HEK293 (cell line): ENCODE measurements around the gene PPP1R15B.

Source experiments
- CTCF ChIA-PET: fragments of 350-600 bp; formaldehyde crosslinking; extraction: SDS; loops from one replicate; lab custom pipeline; 2021; ENCODE audit warnings: antibody characterized with exemption; lab: Yijun Ruan, JAX
- POLR2A ChIA-PET: fragments of 300-600 bp; formaldehyde crosslinking; extraction: SDS; loops from one replicate; lab custom pipeline; 2020; ENCODE audit warnings: antibody characterized with exemption, inconsistent platforms; lab: Yijun Ruan, JAX
- H3K27ac ChIP-seq: fragments of 200-500 bp; sonication (Bioruptor generic); 2 replicates; pipeline ENCODE4 v1.5.1; 2014; ENCODE audit warnings: low read depth, low read length, control low read depth, inconsistent platforms; ENCODE audit errors: extremely low read depth
- H3K36me3 ChIP-seq, 2 experiments: fragments of 200-500 bp in 1 of 2; sonication (Bioruptor generic) in 1 of 2; 1 replicate in 1 of 2; 2 replicates in 1 of 2; pipeline ENCODE4 v1.5.1; 2014 to 2017; ENCODE audit warnings: inconsistent platforms in 2 of 2, low read length in 2 of 2; ENCODE audit not compliant: control insufficient read depth in 2 of 2, insufficient read depth in 1 of 2
- H3K4me1 ChIP-seq: fragments of 200-500 bp; sonication (Bioruptor generic); 2 replicates; pipeline ENCODE4 v1.5.1; 2014; ENCODE audit warnings: mild to moderate bottlenecking, low read length, inconsistent platforms; ENCODE audit not compliant: control insufficient read depth, insufficient read depth
- H3K4me3 ChIP-seq: 2 replicates; pipeline ENCODE4 v1.5.1; 2011; ENCODE audit warnings: low read depth, mild to moderate bottlenecking, control low read depth, low read length, moderate library complexity
- H3K9me3 ChIP-seq: fragments of 200-500 bp; sonication (Bioruptor generic); 2 replicates; pipeline ENCODE4 v1.5.1; 2014; ENCODE audit warnings: low read depth, low read length, inconsistent platforms; ENCODE audit not compliant: control insufficient read depth, insufficient read depth
- OVOL3 ChIP-seq: fragments of 450-650 bp; formaldehyde crosslinking; IDR thresholded peaks from 2 replicates; pipeline ENCODE4 v1.5.1; 2016; ENCODE audit warnings: missing biosample characterization, missing genetic modification characterization
- PRDM1 ChIP-seq: fragments of 450-650 bp; formaldehyde crosslinking; IDR thresholded peaks from 2 replicates; pipeline ENCODE4; 2016; ENCODE audit warnings: missing biosample characterization, missing genetic modification characterization
- SCRT1 ChIP-seq: fragments of 450-650 bp; formaldehyde crosslinking; IDR thresholded peaks from 2 replicates; pipeline ENCODE4 v1.5.1; 2016; ENCODE audit warnings: missing biosample characterization, missing genetic modification characterization, borderline replicate concordance
- ZBTB20 ChIP-seq: fragments of 450-650 bp; formaldehyde crosslinking; IDR thresholded peaks from 2 replicates; pipeline ENCODE4 v1.5.1; 2016; ENCODE audit warnings: missing biosample characterization, missing genetic modification characterization
- ZBTB21 ChIP-seq: fragments of 450-650 bp; formaldehyde crosslinking; IDR thresholded peaks from 2 replicates; pipeline ENCODE4 v1.5.1; 2017; ENCODE audit warnings: missing biosample characterization, missing genetic modification characterization
- ZBTB48 ChIP-seq: fragments of 450-650 bp; formaldehyde crosslinking; IDR thresholded peaks from 2 replicates; pipeline ENCODE4 v1.5.1; 2016; ENCODE audit warnings: missing biosample characterization, missing genetic modification characterization
- ZFHX2 ChIP-seq: fragments of 450-650 bp; formaldehyde crosslinking; conservative IDR thresholded peaks from 2 replicates; pipeline ENCODE4 v1.5.1; 2016; ENCODE audit warnings: missing biosample characterization, missing genetic modification characterization
- ZFP41 ChIP-seq: fragments of 450-650 bp; formaldehyde crosslinking; IDR thresholded peaks from 2 replicates; pipeline ENCODE4 v1.5.1; 2016; ENCODE audit warnings: missing biosample characterization, missing genetic modification characterization, borderline replicate concordance
- ZNF221 ChIP-seq: fragments of 450-650 bp; formaldehyde crosslinking; IDR thresholded peaks from 2 replicates; pipeline ENCODE4 v1.5.1; 2017; ENCODE audit warnings: missing biosample characterization, missing genetic modification characterization, borderline replicate concordance
- ZNF274 ChIP-seq, 2 experiments: fragments of 200-500 bp in 1 of 2; fragments of 450-650 bp in 1 of 2; sonication (Bioruptor generic) in 1 of 2; formaldehyde crosslinking in 1 of 2; IDR thresholded peaks; 2 replicates each; pipeline versions ENCODE4 v1.5.1 to v1.6.1; 2014 to 2016; ENCODE audit warnings: borderline replicate concordance in 1 of 2, inconsistent platforms in 1 of 2, low read length in 1 of 2, missing biosample characterization in 1 of 2, missing genetic modification characterization in 1 of 2
- ZNF433 ChIP-seq: fragments of 450-650 bp; formaldehyde crosslinking; IDR thresholded peaks from 2 replicates; pipeline ENCODE4 v1.5.1; 2016; ENCODE audit warnings: missing biosample characterization, missing genetic modification characterization, low read depth
- ZNF521 ChIP-seq: fragments of 450-650 bp; formaldehyde crosslinking; IDR thresholded peaks from 2 replicates; pipeline ENCODE4 v1.5.1; 2017; ENCODE audit warnings: missing biosample characterization, mild to moderate bottlenecking, missing genetic modification characterization
- ZNF529 ChIP-seq: fragments of 450-650 bp; formaldehyde crosslinking; IDR thresholded peaks from 2 replicates; pipeline ENCODE4 v1.5.1; 2017; ENCODE audit warnings: missing genetic modification characterization, missing biosample characterization; ENCODE audit not compliant: insufficient replicate concordance
- ZNF530 ChIP-seq: fragments of 450-650 bp; formaldehyde crosslinking; IDR thresholded peaks from 2 replicates; pipeline ENCODE4 v1.5.1; 2016; ENCODE audit warnings: low read depth, missing biosample characterization, missing genetic modification characterization
- ZNF549 ChIP-seq: fragments of 450-650 bp; IDR thresholded peaks from 2 replicates; pipeline ENCODE4 v1.5.1; 2018; ENCODE audit warnings: missing biosample characterization, missing genetic modification characterization, mild to moderate bottlenecking, inconsistent platforms, moderate library complexity
- ZNF585B ChIP-seq: fragments of 450-650 bp; formaldehyde crosslinking; IDR thresholded peaks from 2 replicates; pipeline ENCODE4 v1.5.1; 2016; ENCODE audit warnings: missing biosample characterization, missing genetic modification characterization
- ZNF624 ChIP-seq: fragments of 450-650 bp; formaldehyde crosslinking; IDR thresholded peaks from 2 replicates; pipeline ENCODE4 v1.5.1; 2017; ENCODE audit warnings: missing biosample characterization, missing genetic modification characterization
- ZNF664 ChIP-seq: fragments of 450-650 bp; formaldehyde crosslinking; IDR thresholded peaks from 2 replicates; pipeline ENCODE4 v1.5.1; 2016; ENCODE audit warnings: missing biosample characterization, missing genetic modification characterization
- ZNF701 ChIP-seq: fragments of 450-650 bp; formaldehyde crosslinking; IDR thresholded peaks from 2 replicates; pipeline ENCODE4 v1.5.1; 2016; ENCODE audit warnings: missing biosample characterization, missing genetic modification characterization
- ZNF747 ChIP-seq: fragments of 450-650 bp; formaldehyde crosslinking; IDR thresholded peaks from 2 replicates; pipeline ENCODE4 v1.5.1; 2016; ENCODE audit warnings: missing biosample characterization, missing genetic modification characterization
- ZNF843 ChIP-seq: fragments of 450-650 bp; formaldehyde crosslinking; IDR thresholded peaks from 2 replicates; pipeline ENCODE4 v1.5.1; 2016; ENCODE audit warnings: missing biosample characterization, missing genetic modification characterization
- ZSCAN23 ChIP-seq: fragments of 450-650 bp; formaldehyde crosslinking; IDR thresholded peaks from 2 replicates; pipeline ENCODE4 v1.5.1; 2016; ENCODE audit warnings: missing biosample characterization, missing genetic modification characterization
- ZXDB ChIP-seq: fragments of 450-650 bp; formaldehyde crosslinking; IDR thresholded peaks from 2 replicates; pipeline ENCODE4 v1.5.1; 2016; ENCODE audit warnings: missing biosample characterization, missing genetic modification characterization
- TF ChIP-seq, protein P1 (sequence below): fragments of 450-650 bp; formaldehyde crosslinking; IDR thresholded peaks from 2 replicates; pipeline ENCODE4 v1.5.1; 2017; ENCODE audit warnings: missing biosample characterization, missing genetic modification characterization
- TF ChIP-seq, protein P2 (sequence below): fragments of 450-650 bp; formaldehyde crosslinking; IDR thresholded peaks from 2 replicates; pipeline ENCODE4 v1.5.1; 2016; ENCODE audit warnings: missing biosample characterization, missing genetic modification characterization
- TF ChIP-seq, protein P3 (sequence below): fragments of 450-650 bp; formaldehyde crosslinking; IDR thresholded peaks from 2 replicates; pipeline ENCODE4 v1.5.1; 2016; ENCODE audit warnings: missing biosample characterization, missing genetic modification characterization

PPP1R15B gene

DNA sequence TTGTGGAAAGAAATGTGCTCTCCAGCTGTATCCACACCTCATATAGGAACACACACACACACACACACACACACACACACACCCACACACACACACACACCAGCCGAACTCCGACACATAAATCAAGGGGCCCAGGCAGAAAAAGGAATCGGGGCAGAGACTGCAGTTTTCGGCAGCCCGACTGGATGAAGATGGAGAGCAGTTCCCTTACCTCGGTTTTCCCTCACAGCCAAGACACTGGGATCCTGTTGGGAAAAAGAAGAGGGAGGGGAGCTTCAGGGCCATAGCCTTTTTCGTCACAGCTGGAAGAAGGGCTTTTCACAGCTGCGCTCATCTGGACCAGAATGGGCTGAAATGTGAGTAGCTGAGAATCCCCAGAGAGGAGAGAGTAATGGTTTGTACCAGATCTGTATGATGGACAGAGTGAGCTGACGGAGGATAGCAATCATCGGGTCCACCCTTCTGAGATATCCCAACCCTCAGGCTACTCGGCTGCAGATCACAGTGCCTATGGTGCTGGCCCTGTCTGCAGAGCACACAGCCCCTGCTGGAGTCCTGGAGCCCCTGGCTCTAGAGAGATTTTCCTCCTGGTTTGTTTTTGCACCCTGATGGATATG is 45.3 kb upstream of the PPP1R15B start:
- no peaks in the 10 kb centered on the region for H3K9me3 ChIP-seq
- POLR2A ChIA-PET, result no interaction called here
- CTCF ChIA-PET, result interaction anchor here (0.6 to 0.7 kb wide), 3 partner anchors 26 to 800 kb away, joined by 3 to 4 read pairs (median 3); no protein-coding TSS in a partner anchor
- H3K27ac ChIP-seq, result no peak overlapping the region
- H3K36me3 ChIP-seq, result peaks cover 0 to 22% of the 10 kb centered on the region in 2 experiments; a peak in 2 of 3 replicates
- H3K4me1 ChIP-seq, result no peaks in the 10 kb centered on the region
- no peak overlapping the region for H3K4me3 ChIP-seq
- TF ChIP-seq ZNF624 (tag by site-specific recombination) (no peak), ZNF274 (IDR thresholded peaks at IDR 0.05; ENCODE audit: low read length) (no peak), ZNF274 (tag by site-specific recombination; IDR thresholded peaks at IDR 0.05; ENCODE audit: borderline replicate concordance) (no peak), ZXDB (tag by site-specific recombination) (no peak)
- TF ChIP-seq, protein P1, sequence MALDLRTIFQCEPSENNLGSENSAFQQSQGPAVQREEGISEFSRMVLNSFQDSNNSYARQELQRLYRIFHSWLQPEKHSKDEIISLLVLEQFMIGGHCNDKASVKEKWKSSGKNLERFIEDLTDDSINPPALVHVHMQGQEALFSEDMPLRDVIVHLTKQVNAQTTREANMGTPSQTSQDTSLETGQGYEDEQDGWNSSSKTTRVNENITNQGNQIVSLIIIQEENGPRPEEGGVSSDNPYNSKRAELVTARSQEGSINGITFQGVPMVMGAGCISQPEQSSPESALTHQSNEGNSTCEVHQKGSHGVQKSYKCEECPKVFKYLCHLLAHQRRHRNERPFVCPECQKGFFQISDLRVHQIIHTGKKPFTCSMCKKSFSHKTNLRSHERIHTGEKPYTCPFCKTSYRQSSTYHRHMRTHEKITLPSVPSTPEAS (tag by site-specific recombination), result peak; percentile 85

DNA sequence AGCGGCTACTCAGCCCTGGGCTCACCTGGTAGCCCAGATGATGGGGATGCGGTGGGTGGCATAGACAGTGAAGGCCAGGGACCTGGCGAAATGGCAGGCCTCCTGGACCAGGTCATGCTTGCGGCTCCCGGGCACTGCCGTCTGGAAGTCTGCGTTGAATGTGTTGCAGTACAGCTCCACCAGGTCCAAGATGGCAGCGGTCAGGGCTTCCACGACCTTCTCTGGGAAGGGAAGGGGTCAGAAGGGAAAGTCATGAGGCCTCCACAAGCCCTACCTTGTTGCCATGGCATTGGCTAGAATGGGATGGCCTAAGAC is 44.2 kb upstream of the PPP1R15B start:
- TF ChIP-seq ZNF529 (tag by site-specific recombination), result no peak
- no peak for TF ChIP-seq ZNF701
- no peak for TF ChIP-seq ZNF549 (tag by site-specific recombination)
- TF ChIP-seq, protein P2, sequence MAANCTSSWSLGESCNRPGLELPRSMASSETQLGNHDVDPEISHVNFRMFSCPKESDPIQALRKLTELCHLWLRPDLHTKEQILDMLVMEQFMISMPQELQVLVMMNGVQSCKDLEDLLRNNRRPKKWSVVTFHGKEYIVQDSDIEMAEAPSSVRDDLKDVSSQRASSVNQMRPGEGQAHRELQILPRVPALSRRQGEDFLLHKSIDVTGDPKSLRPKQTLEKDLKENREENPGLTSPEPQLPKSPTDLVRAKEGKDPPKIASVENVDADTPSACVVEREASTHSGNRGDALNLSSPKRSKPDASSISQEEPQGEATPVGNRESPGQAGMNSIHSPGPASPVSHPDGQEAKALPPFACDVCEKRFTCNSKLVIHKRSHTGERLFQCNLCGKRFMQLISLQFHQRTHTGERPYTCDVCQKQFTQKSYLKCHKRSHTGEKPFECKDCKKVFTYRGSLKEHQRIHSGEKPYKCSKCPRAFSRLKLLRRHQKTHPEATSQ (tag by site-specific recombination), result no peak
- no peak for TF ChIP-seq OVOL3 (tag by site-specific recombination)
- no peak for TF ChIP-seq ZNF624 (tag by site-specific recombination)
- no peak for TF ChIP-seq ZFP41 (tag by site-specific recombination)
- no peak for TF ChIP-seq ZBTB48 (tag by site-specific recombination)
- no peak for TF ChIP-seq ZSCAN23
- TF ChIP-seq ZNF521 (tag by site-specific recombination), result no peak
- no peak for TF ChIP-seq SCRT1 (tag by site-specific recombination)
- no peak for TF ChIP-seq ZNF664 (tag by site-specific recombination)
- no peak for TF ChIP-seq PRDM1 (tag by site-specific recombination)
- TF ChIP-seq ZBTB20 (tag by site-specific recombination), result no peak
- no peak for TF ChIP-seq ZNF433 (tag by site-specific recombination)
- POLR2A ChIA-PET, result no interaction called here
- H3K9me3 ChIP-seq, result no peaks in the 10 kb centered on the region
- H3K36me3 ChIP-seq, result peaks cover 0 to 25% of the 10 kb centered on the region in 2 experiments; a peak in 2 of 3 replicates
- CTCF ChIA-PET, result interaction anchor here (1.7 kb wide), 1 partner anchor 57 kb away, joined by 4 read pairs; no protein-coding TSS in a partner anchor
- H3K27ac ChIP-seq, result no peak overlapping the region
- H3K4me1 ChIP-seq, result no peaks in the 10 kb centered on the region
- H3K4me3 ChIP-seq, result no peak overlapping the region

DNA sequence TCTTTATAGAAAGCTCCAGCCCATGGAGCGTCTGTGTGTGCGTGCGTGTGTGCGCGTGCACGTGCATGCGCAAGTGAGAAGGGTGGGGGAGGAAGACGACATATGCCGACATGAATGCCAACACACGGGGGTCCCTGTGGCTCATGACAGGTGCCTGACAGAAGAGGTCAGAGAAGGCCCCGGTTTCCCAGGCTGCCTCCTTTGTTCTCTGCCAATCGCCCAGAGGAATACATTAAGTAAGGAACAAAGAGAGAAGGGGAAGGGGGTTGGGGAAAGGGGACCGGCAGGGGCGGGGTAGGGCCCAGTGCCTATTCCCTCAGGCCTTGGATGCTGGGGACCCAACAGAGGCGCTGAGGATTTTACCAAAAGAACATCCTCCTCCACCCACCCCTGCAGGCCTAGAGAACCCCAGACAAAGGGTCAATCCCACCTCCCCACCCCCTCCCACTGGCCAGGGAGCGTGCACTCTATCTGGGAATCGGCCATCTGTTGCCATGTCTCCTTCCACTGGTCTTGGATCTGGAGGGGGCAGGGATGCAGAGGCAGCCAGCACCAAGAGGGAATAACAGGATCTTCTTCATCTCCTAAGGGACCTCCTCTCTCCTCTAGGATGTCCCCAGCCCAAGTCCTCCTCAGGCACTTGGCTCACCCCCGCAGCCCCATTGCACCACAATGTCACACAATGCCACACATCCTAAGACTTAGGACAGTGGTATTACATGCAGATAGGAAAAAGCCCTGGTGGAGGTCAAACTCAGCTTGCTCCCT is 43.6 kb upstream of the PPP1R15B start:
- no peaks in the 10 kb centered on the region for H3K4me1 ChIP-seq
- H3K9me3 ChIP-seq, result no peaks in the 10 kb centered on the region
- POLR2A ChIA-PET, result no interaction called here
- H3K36me3 ChIP-seq, result peaks cover 0 to 21% of the 10 kb centered on the region in 2 experiments; a peak in 2 of 3 replicates
- TF ChIP-seq ZBTB21 (tag by site-specific recombination), result no peak
- no peak for TF ChIP-seq ZNF530 (tag by site-specific recombination)
- no peak for TF ChIP-seq ZNF843
- TF ChIP-seq ZNF585B (tag by site-specific recombination), result no peak
- TF ChIP-seq, protein P3, sequence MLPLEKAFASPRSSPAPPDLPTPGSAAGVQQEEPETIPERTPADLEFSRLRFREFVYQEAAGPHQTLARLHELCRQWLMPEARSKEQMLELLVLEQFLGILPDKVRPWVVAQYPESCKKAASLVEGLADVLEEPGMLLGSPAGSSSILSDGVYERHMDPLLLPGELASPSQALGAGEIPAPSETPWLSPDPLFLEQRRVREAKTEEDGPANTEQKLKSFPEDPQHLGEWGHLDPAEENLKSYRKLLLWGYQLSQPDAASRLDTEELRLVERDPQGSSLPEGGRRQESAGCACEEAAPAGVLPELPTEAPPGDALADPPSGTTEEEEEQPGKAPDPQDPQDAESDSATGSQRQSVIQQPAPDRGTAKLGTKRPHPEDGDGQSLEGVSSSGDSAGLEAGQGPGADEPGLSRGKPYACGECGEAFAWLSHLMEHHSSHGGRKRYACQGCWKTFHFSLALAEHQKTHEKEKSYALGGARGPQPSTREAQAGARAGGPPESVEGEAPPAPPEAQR (tag by site-specific recombination), result no peak
- no peak for TF ChIP-seq ZNF747 (tag by site-specific recombination)
- TF ChIP-seq, protein P1 (tag by site-specific recombination), result no peak
- TF ChIP-seq ZNF221 (tag by site-specific recombination), result no peak
- no peak for TF ChIP-seq ZFHX2 (tag by site-specific recombination)
- TF ChIP-seq ZNF529 (tag by site-specific recombination), result no peak
- TF ChIP-seq, all 188 proteins: peak for 0
- H3K27ac ChIP-seq, result no peak overlapping the region
- no peak overlapping the region for H3K4me3 ChIP-seq
- CTCF ChIA-PET, result interaction anchor here (0.6 to 1.7 kb wide), 4 partner anchors 9 to 337 kb away, joined by 3 to 6 read pairs (median 4); no protein-coding TSS in a partner anchor
